GM21576 (cell line): ENCODE data around the gene FCMR.
A peak's percentile ranks its signal among the peaks of the same experiment; 100 is the strongest.

Source experiments
- ATAC-seq: cut with Tn5 transposase; IDR thresholded peaks from one replicate; pipeline ENCODE4 v1.9.1; 2021; ENCODE audit warnings: mild to moderate bottlenecking, moderate library complexity; ENCODE audit not compliant: unreplicated experiment

FCMR gene

GRCh38 chr1:206921772-206922265 lies at the start of gene FCMR:
Gene FCMR, minus strand, starts transcription at chr1:206921941. Its CDS starts 87 bp downstream, at chr1:206921854.
- ATAC-seq, result no peak

- peak; percentile 65 for ATAC-seq
Measured at GRCh38 chr1:206971029-206971655, 49.4 kb upstream of the FCMR start.

- no peak for ATAC-seq
Measured at GRCh38 chr1:206970446-206970845, 48.7 kb upstream of the FCMR start, which contains the start of gene FCAMR. Gene FCAMR, minus strand, starts transcription at chr1:206970460. Its CDS starts 335 bp downstream, at chr1:206970125.

- no peak for ATAC-seq
Measured at GRCh38 chr1:206969090-206969489, 47.3 kb upstream of the FCMR start.

GRCh38 chr1:206967096-206967849 lies 45.5 kb upstream of the FCMR start:
- ATAC-seq, result no peak

- ATAC-seq, result no peak
Measured at GRCh38 chr1:206965781-206966180, 44.0 kb upstream of the FCMR start.

- ATAC-seq, result no peak
Measured at GRCh38 chr1:206963740-206964139, 42.0 kb upstream of the FCMR start.

- no peak for ATAC-seq
Measured at GRCh38 chr1:206963119-206963712, 41.5 kb upstream of the FCMR start.

GRCh38 chr1:206962272-206962671 lies 40.5 kb upstream of the FCMR start:
- no peak for ATAC-seq

- ATAC-seq, result no peak
Measured at GRCh38 chr1:206961668-206962067, 39.9 kb upstream of the FCMR start.

- ATAC-seq, result no peak
Measured at GRCh38 chr1:206960676-206961386, 39.1 kb upstream of the FCMR start.

- ATAC-seq, result no peak
Measured at GRCh38 chr1:206958144-206958543, 36.4 kb upstream of the FCMR start.

- no peak for ATAC-seq
Measured at GRCh38 chr1:206957639-206958038, 35.9 kb upstream of the FCMR start.

GRCh38 chr1:206955476-206956451 lies 34.0 kb upstream of the FCMR start:
- no peak for ATAC-seq

GRCh38 chr1:206954459-206955342 lies 33.0 kb upstream of the FCMR start:
- ATAC-seq, result no peak

- ATAC-seq, result no peak
Measured at GRCh38 chr1:206953626-206954025, 31.9 kb upstream of the FCMR start.

GRCh38 chr1:206953126-206953525 lies 31.4 kb upstream of the FCMR start:
- no peak for ATAC-seq

GRCh38 chr1:206952171-206952570 lies 30.4 kb upstream of the FCMR start:
- ATAC-seq, result no peak
